GM15510 (cell line): Measurements from ENCODE around the gene ASIC4.

ENCODE experiments used
- POLR2A ChIP-seq: IDR thresholded peaks from 3 replicates; pipeline ENCODE4 v1.6.1; 2011; ENCODE audit warnings: borderline replicate concordance; ENCODE audit not compliant: insufficient read length; ENCODE audit errors: extremely low read depth

The ASIC4 gene

DNA sequence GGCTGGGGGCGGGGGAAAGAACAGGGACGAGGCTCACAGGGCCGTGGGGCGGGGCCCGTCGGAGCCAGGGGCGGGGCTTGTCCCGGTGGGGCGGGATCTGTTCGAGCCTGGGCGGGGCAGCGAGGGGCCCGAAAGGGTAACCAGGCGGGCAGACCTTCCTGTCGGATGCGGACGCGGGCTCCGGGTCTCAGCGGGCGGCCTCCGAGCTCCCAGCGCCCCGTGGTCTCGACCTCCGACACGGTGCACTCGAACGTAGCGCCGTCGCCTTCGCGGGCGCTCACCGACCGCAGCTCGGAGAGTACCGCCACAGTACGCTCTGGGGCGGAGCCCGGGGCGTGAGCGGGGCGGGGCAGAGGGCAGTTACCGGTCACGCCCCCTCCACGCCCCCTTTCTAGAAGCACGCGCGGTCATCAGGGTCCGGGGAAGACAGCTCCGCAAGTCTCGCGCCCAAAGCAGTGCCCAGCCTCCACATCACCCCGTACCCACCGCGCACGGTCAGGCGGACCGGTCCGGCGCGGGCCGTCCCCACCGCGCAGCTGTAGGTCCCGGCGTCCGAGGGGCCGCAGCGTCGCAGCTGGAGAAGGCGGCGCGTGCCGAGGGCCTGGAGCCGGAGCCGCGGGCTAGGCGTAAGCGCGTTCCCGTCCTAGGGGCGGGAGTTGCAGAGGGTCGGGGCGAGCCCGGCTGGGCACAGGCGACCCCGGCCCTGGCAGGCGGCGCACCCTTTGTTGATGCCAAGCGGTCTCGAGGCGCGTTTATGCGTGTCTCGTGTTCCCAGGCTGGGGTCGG, 38.3 kb downstream of the ASIC4 start:
- no peak for TF ChIP-seq POLR2A

DNA sequence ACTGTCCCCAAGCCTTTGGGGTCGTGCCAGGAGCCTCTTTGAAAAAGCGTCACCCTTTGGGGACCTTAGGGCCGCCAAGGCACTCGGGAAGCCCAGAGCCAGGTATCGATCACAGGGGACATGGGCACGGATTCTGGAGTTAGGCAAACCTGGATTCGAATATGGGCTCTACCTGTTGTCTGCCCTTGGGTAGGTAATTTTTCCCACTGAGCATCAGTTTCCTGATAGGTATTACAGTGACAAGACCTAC, 38.8 kb downstream of the ASIC4 start:
- TF ChIP-seq POLR2A = no peak

DNA sequence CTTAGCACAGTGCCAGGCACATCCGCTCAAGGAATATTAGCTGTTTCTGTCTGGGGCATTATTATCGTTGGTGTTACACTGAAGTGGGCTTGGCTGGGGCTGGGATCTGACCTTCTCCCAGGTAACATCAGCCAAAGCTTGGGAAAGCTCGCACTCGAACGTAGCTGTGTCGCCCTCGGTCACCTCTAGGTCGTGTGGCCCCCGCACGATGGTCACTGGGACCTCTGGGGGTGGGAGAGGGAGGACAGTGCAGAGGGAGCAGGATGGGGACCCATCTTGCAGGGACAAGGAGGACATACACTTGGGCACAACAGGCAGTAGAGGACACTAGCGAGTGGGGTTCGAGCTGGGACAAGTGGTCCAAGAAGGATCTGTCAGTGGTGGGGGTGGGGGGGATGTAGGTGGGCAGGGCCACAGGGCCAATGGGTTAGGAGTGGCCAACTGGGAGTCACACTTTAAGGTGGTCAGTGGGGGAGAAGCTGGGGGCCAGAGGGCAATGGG, 39.2 kb downstream of the ASIC4 start:
- no peak for TF ChIP-seq POLR2A

DNA sequence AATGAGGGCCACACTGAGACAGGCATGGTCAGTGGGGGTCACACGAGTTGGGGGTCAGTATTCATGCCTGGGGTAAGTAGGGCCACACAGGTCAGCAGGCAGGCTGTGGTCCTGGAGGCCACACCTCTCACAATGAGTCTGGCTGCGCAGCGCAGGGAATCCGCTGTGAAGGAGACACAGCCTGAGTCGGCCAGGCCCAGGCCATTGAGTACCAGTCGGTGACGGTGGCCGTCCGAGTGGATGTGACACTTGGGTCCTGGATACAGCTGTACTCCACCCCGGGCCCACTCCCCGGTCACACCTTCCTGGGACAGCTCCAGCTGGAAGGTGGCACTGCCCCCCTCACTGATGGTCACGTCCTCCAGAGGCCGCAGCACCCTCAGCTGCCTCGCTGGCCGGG, 40.1 kb downstream of the ASIC4 start:
- no peak for TF ChIP-seq POLR2A

GRCh38 chr2:219555956-219556355, 41.7 kb downstream of the ASIC4 start:
- no peak for TF ChIP-seq POLR2A

DNA sequence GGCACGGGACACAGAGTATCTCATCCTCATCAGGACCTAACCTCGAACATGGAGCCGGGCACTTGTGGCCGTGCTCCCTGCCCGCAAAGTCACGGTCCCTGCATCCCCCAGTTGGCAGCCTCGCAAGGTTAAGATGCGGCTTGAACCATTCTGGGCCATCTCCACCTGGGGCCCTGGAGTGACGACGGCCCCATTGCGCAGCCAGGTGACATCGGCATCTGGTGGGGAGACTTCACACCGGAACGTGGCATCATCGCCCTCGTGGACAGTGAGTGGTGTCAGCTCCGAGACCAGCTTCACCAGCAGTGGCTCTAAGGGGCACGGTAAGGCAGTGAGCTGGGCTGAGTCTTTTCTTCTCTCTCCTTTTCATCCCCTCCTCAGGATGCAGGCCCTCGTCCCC, 42.1 kb downstream of the ASIC4 start:
- no peak for TF ChIP-seq POLR2A

DNA sequence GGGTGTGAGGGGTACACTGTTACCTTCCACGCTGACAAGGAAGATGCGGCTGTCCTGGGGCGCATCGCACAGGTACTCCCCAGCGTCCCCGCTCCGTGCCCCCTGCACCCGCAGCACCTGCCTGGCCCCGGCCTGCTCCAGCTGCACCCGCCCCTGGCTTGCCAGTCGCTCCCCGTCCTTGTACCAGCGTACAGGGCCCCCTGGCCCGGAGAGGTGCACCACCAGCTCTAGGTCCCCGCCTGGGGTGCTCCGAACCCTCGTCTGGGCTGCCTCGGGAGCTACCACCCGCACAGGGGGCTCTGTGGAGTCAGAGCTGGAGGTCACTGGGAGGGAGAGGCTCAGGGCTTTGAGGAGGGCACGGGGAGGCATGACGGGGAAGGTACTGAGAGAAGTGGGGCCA, 43.0 kb downstream of the ASIC4 start:
- no peak for TF ChIP-seq POLR2A

DNA sequence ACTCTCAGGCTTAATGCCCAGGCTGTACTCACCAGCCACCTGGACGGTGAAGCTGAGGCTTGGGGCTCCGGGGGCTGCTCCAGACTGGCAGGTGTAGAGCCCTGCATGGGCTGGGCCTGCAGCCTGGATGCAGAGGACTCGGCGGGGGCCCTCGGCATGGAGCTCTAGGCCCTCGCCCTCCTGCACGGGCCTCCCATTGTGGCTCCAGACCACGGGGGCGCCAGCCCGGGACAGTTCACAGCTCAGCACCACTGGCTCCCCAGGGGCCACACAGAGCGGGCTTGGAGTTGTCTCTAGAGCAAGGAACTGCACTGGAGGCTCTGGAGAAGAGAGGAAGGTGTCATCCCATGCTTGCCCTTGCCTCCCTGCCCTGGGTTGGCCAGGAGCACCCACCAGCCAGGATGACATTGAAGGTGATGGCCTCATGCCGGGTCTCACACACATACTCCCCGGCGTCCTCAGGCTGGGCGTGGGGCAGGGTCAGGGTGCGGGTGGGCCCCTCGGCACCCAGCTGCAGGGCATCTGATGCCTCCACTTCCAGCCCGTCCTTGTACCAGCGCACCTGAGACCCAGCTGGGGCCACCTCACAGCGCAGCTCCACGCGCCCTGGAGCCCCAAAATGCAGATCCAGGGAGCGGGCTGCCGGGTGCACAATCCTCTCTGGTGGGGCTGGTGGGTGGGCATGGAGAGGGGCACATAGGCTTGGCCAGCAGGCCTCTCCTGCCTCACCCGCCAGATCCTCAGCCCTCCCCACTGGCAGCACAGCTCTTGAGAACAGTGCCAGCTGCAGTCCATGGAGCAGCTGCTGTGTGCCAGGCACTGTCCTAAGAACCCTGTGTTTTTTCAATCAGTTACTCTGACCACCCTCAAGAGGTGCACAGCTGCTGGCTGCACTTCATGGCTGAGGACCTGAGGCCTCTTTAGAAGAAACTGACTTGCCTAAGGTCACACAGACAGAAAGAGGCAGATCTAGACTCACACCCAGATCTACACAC, 43.8 kb downstream of the ASIC4 start:
- TF ChIP-seq POLR2A = no peak

- no peak for TF ChIP-seq POLR2A
These were observed 45.1 kb downstream of the ASIC4 start for GRCh38 chr2:219559156-219559915.

DNA sequence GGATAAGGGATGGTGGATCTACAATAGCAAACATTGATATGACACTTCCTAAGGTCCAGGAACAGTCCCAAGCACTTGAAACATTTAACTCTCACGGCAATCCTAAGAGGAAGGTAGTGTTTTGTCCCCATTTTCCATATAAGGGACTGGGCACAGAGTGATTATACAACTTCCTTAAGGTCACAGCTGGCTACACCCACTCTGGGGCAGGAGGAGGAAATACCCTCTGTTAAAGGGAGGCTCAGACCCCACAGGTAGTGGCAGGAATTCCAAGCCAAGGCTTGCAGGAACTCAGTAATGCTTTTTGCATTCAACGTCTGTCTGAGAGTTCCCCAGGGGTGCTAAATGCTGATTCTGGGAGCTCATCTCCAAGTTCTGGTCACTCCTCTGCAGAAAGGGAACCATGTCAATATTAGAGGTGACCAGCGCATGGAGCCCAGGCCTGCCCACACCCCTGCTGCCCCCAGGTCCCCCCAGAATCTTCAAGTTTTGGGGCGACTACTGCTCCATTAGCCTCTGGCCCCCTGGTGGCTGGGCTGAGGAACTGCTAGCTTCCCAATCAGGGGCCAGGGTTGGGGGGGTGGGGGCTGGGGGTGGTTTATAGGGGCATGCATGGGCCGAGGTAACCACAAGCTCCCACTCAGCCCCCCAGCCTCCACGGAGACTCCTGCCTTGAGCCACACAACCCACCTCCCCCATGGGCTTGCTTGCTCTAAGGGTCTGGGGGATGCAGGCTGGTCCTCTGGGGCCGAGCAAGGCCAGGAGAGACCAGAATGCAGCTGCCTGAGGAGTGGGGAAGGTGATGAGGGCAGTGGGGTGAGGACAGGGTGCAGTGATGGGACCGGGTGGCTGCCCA, 46.0 kb downstream of the ASIC4 start:
- no peak for TF ChIP-seq POLR2A

DNA sequence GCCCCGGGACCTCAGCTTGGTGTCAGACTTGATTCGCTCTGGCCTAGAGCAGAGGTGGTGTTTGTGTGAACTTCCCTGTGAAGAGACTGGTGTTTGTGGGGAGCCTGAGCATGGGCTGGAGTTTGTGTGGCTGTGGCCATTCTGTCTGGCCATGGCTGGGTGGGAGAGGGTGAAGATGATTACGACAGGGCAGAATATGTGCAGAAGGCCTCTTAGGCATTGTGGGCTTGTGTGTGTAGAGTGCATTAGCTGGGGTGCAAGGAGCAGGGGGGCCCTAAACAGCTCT, 46.6 kb downstream of the ASIC4 start:
- TF ChIP-seq POLR2A = no peak

DNA sequence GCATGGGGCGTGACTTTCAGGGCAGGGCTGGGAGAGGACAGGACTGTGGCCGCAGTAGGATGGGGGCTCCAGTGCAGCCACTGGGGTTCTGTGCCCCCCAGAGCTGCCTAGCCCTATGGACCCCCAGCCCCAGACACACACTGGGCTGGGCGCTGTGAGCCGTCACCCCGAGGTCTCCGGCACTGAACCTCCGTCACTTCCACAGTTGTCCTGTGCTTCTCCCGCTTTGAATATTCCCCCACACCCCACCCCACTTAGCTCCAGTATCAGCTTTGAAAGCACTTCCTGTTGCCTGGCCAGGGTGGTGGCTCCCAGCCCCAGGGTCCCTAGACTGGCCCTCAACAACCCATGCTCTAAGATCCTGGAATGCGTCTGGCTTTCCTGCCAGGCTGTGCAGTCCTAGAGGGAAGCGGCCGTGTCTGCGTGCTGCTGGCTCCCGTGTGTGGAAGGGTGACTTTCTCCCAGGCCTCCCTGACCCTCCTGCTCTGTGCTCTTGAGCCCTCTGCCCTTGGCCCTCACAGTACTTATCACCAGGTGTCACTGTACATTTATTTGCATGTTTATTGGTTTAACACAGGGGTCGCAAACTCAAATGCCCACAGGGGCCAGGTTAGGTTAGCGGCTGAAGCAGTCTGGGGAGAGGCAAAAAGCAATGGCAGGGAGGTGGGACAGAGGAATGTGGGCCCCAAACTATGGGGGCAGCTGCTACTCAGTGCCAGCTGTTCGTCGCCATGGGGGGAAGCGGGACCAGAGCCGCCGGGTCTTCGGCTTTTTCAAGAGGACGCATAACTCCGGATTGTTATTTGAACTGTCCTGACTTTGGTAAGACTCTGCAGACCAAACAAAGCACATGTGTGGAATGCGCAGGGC, 47.1 kb downstream of the ASIC4 start:
- TF ChIP-seq POLR2A = no peak
